Lung (tissue), 12 donors: Measurements from ENCODE around the gene PLA2G15. TPM values are rescaled to one million over a fixed set of nuclear protein-coding genes. Genes with fewer than 3 reads are reported as not detected.
"Not testable (repeated sequence)": the region's sequence is repeated elsewhere in the genome, so short reads cannot be mapped to it uniquely, and the experiment has no call there.

Experiments
- ATAC-seq: fragments of 200-7000 bp; cut with Tn5 transposase; one replicate; pipeline ENCODE4 v1.9.1; 2020; ENCODE audit warnings: moderate number of reproducible peaks; ENCODE audit not compliant: insufficient read depth, low FRiP score
- DNase-seq, 3 donors: peaks; one replicate each; pipeline ENCODE4 v3.0.0-alpha.2; 2013 to 2017
- H3K27ac ChIP-seq, 2 donors: one replicate each; pipeline ENCODE4 v1.5.1; 2013; ENCODE audit warnings: mild to moderate bottlenecking in 2 of 2, moderate library complexity in 2 of 2, control low read depth in 1 of 2, inconsistent platforms in 1 of 2, low read depth in 1 of 2, low read length in 1 of 2
- H3K27me3 ChIP-seq, 3 donors: one replicate each; pipeline ENCODE4 v1.5.1; 2013; ENCODE audit warnings: low read length in 2 of 3; ENCODE audit not compliant: control insufficient read depth in 3 of 3, insufficient read depth in 3 of 3
- H3K36me3 ChIP-seq, 4 donors: one replicate each; pipeline ENCODE4 v1.5.1; 2013; ENCODE audit warnings: low read length in 4 of 4, mild to moderate bottlenecking in 1 of 4, moderate library complexity in 1 of 4; ENCODE audit not compliant: control insufficient read depth in 4 of 4, insufficient read depth in 4 of 4
- H3K4me1 ChIP-seq, 5 donors: one replicate each; pipeline ENCODE4 v1.5.1; 2013; ENCODE audit warnings: low read length in 5 of 5, mild to moderate bottlenecking in 2 of 5, moderate library complexity in 1 of 5; ENCODE audit not compliant: control insufficient read depth in 5 of 5, insufficient read depth in 5 of 5
- H3K4me3 ChIP-seq: one replicate; pipeline ENCODE4 v1.5.1; 2013; ENCODE audit warnings: mild to moderate bottlenecking, control low read depth, moderate library complexity
- H3K9ac ChIP-seq, 2 donors: one replicate each; pipeline ENCODE4 v1.5.1; 2013; ENCODE audit warnings: low read length in 2 of 2, control low read depth in 1 of 2; ENCODE audit not compliant: insufficient read depth in 1 of 2
- H3K9me3 ChIP-seq, 4 donors: one replicate each; pipeline ENCODE4 v1.5.1; 2013; ENCODE audit warnings: low read length in 3 of 4, mild to moderate bottlenecking in 1 of 4, moderate library complexity in 1 of 4; ENCODE audit not compliant: control insufficient read depth in 4 of 4, insufficient read depth in 3 of 4
- CTCF ChIP-seq: IDR thresholded peaks from 2 replicates; pipeline ENCODE4 v1.5.1; 2012; ENCODE audit warnings: mild to moderate bottlenecking; ENCODE audit errors: control extremely low read depth, extremely low read depth
- WGBS, 2 donors: extraction: QIAGEN DNeasy Blood & Tissue Kit; methylation state at CpG; one replicate each; pipeline ENCODE4 v1.1.7; 2013; 5-methylcytosine and 5-hydroxymethylcytosine counted together
- polyA plus RNA-seq, 2 donors: library from polyadenylated mRNA; stranded (reverse); fragments of 200-250 nt; gene quantifications; one replicate each; pipeline ENCODE4 v1.2.1, GENCODE V29; 2013
- total RNA-seq, 2 donors: library from RNA; depleted of rRNA in 1 of 2; stranded (reverse); fragments of >200 nt in 1 of 2; gene quantifications; one replicate each; pipeline ENCODE4 v1.2.1, GENCODE V29; 2014 to 2021
- donor health status: control.
- donor health status: control.
- donor health status: Bipolar disorder and iron deficiency.
- donor health status: healthy.
- donor health status: DM: yes; HTN: yes; CAD: no.

Gene PLA2G15
- total and polyA plus RNA-seq, 4 donors = 11.0 to 42.4 (median 19.6) TPM

GRCh38 chr16:68288252-68288650 is 43.1 kb downstream of the PLA2G15 start:
- Histone ChIP-seq H3K27ac (peak overlapping the region; percentile 21 to 64), H3K4me1 (peaks cover 0 to 32% (median 3%) of the 10 kb centered on the region in 5 donors), H3K36me3 (peaks cover 0 to 20% (median 7%) of the 10 kb centered on the region in 4 donors), H3K27me3 (no peaks in the 10 kb centered on the region), H3K9ac (no peak overlapping the region), H3K9me3 (peaks cover 0 to 1% (median 0%) of the 10 kb centered on the region in 4 donors), H3K4me3 (no peak overlapping the region)
- ATAC-seq (no peak), DNase-seq (no peak)
- TF ChIP-seq CTCF = no peak
- 83 to 91% methylated on average over 1 of the region's 1 CpG for WGBS, 2 donors

- H3K36me3 ChIP-seq = peaks cover 0 to 22% (median 7%) of the 10 kb centered on the region in 4 donors
- H3K9me3 ChIP-seq, H3K4me3 ChIP-seq, ATAC-seq, H3K27me3 ChIP-seq, DNase-seq, H3K9ac ChIP-seq: not testable (repeated sequence)
- H3K4me1 ChIP-seq = peaks cover 0 to 32% (median 3%) of the 10 kb centered on the region in 5 donors
- peak overlapping the region in 1 of 2 donors; percentile 64 for H3K27ac ChIP-seq
- 93% methylated on average over 9 of the region's 9 CpGs for WGBS, 2 donors
These were observed 43.6 kb downstream of the PLA2G15 start for GRCh38 chr16:68288796-68289195.

GRCh38 chr16:68289202-68289601 is 44.0 kb downstream of the PLA2G15 start:
- DNase-seq = no peak

More at GRCh38 chr16:68289202-68289601, 44.0 kb downstream of the PLA2G15 start:
- Histone ChIP-seq H3K27me3 (no peaks in the 10 kb centered on the region), H3K36me3 (peaks cover 0 to 22% (median 7%) of the 10 kb centered on the region in 4 donors), H3K9ac (no peak overlapping the region), H3K4me3 (no peak overlapping the region), H3K4me1 (peaks cover 0 to 32% (median 3%) of the 10 kb centered on the region in 5 donors), H3K27ac (peak overlapping the region; percentile 19 to 56), H3K9me3 (peaks cover 0 to 1% (median 0%) of the 10 kb centered on the region in 4 donors)
- 95 to 96% methylated on average over 2 of the region's 2 CpGs for WGBS, 2 donors
- TF ChIP-seq CTCF = no peak
- no peak for ATAC-seq
